DMS114 treated with DMSO at 0.1 percent for 48 hours (cell line): ENCODE data around the gene FBXO45.
"Not testable (repeated sequence)": the region's sequence is repeated elsewhere in the genome, so short reads cannot be mapped to it uniquely, and the experiment has no call there.

Source experiments
- DNase-seq: peaks from one replicate; lab custom pipeline; 2025; ENCODE audit not compliant: unreplicated experiment; lab: John Stamatoyannopoulos, UW

The FBXO45 gene

GRCh38 chr3:196568246-196569002 lies at the start of gene FBXO45, which contains the start of gene WDR53:
Gene FBXO45, plus strand, starts transcription at chr3:196568660. Its CDS starts 325 bp downstream, at chr3:196568985.
Gene WDR53, minus strand, starts transcription at chr3:196568554. Its CDS starts 7,079 bp downstream, at chr3:196561475.
- peak; percentile 86 for DNase-seq

- DNase-seq = peak; percentile 15
These were observed 49.3 kb upstream of the FBXO45 start for GRCh38 chr3:196518966-196519717.

GRCh38 chr3:196519718-196520082 lies 48.8 kb upstream of the FBXO45 start:
- DNase-seq = no peak

GRCh38 chr3:196521291-196521690 lies 47.2 kb upstream of the FBXO45 start:
- DNase-seq = not testable (repeated sequence)

GRCh38 chr3:196523841-196524240 lies 44.6 kb upstream of the FBXO45 start:
- no peak for DNase-seq

- no peak for DNase-seq
These were observed 43.9 kb upstream of the FBXO45 start for GRCh38 chr3:196524527-196524926.

- DNase-seq = no peak
These were observed 43.3 kb upstream of the FBXO45 start for GRCh38 chr3:196525141-196525540.

- DNase-seq = peak; percentile 73
These were observed 39.7 kb upstream of the FBXO45 start for GRCh38 chr3:196528639-196529233.

GRCh38 chr3:196531418-196531817 lies 37.0 kb upstream of the FBXO45 start:
- no peak for DNase-seq

- no peak for DNase-seq
These were observed 35.2 kb upstream of the FBXO45 start for GRCh38 chr3:196533260-196533681.

- no peak for DNase-seq
These were observed 31.0 kb upstream of the FBXO45 start for GRCh38 chr3:196537319-196537984.

GRCh38 chr3:196541684-196542445 lies 26.6 kb upstream of the FBXO45 start:
- no peak for DNase-seq

- no peak for DNase-seq
These were observed 23.9 kb upstream of the FBXO45 start for GRCh38 chr3:196544491-196544992.

GRCh38 chr3:196546537-196546936 lies 21.9 kb upstream of the FBXO45 start:
- no peak for DNase-seq

GRCh38 chr3:196547067-196547466 lies 21.4 kb upstream of the FBXO45 start:
- DNase-seq = no peak

- DNase-seq = not testable (repeated sequence)
These were observed 19.1 kb upstream of the FBXO45 start for GRCh38 chr3:196549312-196549711.

GRCh38 chr3:196550172-196550571 lies 18.3 kb upstream of the FBXO45 start:
- DNase-seq = not testable (repeated sequence)

- DNase-seq = no peak
These were observed 16.2 kb upstream of the FBXO45 start for GRCh38 chr3:196552253-196552652.

- no peak for DNase-seq
These were observed 14.9 kb upstream of the FBXO45 start for GRCh38 chr3:196553551-196553950.

GRCh38 chr3:196554205-196554604 lies 14.3 kb upstream of the FBXO45 start:
- DNase-seq = no peak
